HepG2 (cell line): Measurements from ENCODE around the gene CALR. TPM values are rescaled to one million over a fixed set of nuclear protein-coding genes. Genes with fewer than 3 reads are reported as not detected.
A peak's percentile ranks its signal among the peaks of the same experiment; 100 is the strongest.

Source experiments
- ATAC-seq: fragments of 200-7000 bp; cut with Tn5 transposase; 3 replicates; pipeline ENCODE4 v1.9.1; 2020; ENCODE audit warnings: mild to moderate bottlenecking, moderate library complexity
- BruUV-seq: library from RNA; stranded (reverse); fragments of 400-500 nt; replicated peaks from 2 replicates; lab custom pipeline; 2021; lab: Mats Ljungman, UMichigan
- CTCF ChIA-PET: fragments of 300-600 bp; formaldehyde crosslinking; extraction: SDS; loops from one replicate; lab custom pipeline; 2021; ENCODE audit warnings: low total read pairs, inconsistent platforms, low intra/inter-chr PET ratio; lab: Yijun Ruan, JAX
- POLR2A ChIA-PET: fragments of 350-600 bp; sonication (Branson Sonifier 250); formaldehyde crosslinking; loops from one replicate; lab custom pipeline; 2020; ENCODE audit warnings: antibody characterized with exemption, inconsistent platforms; lab: Yijun Ruan, JAX
- DNase-seq: peaks from one replicate; pipeline ENCODE4 v3.0.0-alpha.2; 2015; ENCODE audit warnings: low spot score
- FAIRE-seq: peaks from 3 replicates; lab custom pipeline; 2011; peaks lifted over from hg19 to GRCh38; lab: Jason Lieb, UNC
- H2AFZ ChIP-seq: one replicate; pipeline ENCODE4 v1.6.1; 2011; ENCODE audit warnings: low read length, inconsistent platforms
- H3K27ac ChIP-seq: fragments of 300-600 bp; 3 replicates; pipeline ENCODE4 v1.8.0; 2011; ENCODE audit warnings: mixed run types, mild to moderate bottlenecking, mixed read lengths, low read length, inconsistent platforms; ENCODE audit not compliant: insufficient read depth; ENCODE audit errors: extremely low read length
- H3K27me3 ChIP-seq, 2 experiments: fragments of 200-600 bp in 1 of 2; 2 replicates in 1 of 2; 3 replicates in 1 of 2; pipeline versions ENCODE4 v1.6.0 to v1.8.0; 2011; ENCODE audit warnings: low read length in 2 of 2, mild to moderate bottlenecking in 2 of 2, moderate library complexity in 2 of 2, inconsistent platforms in 1 of 2; ENCODE audit not compliant: insufficient read depth in 2 of 2, control insufficient read depth in 1 of 2
- H3K36me3 ChIP-seq, 2 experiments: fragments of 200-600 bp in 1 of 2; replicated peaks in 1 of 2; 2 replicates in 1 of 2; 3 replicates in 1 of 2; pipeline versions ENCODE4 v1.5.1 to v1.8.0; 2011; ENCODE audit warnings: low read length in 2 of 2, inconsistent platforms in 1 of 2; ENCODE audit not compliant: insufficient read depth in 2 of 2, control insufficient read depth in 1 of 2
- H3K4me1 ChIP-seq: 2 replicates; pipeline ENCODE4 v1.5.1; 2012; ENCODE audit warnings: low read length, inconsistent platforms; ENCODE audit not compliant: insufficient read depth
- H3K4me2 ChIP-seq: 2 replicates; pipeline ENCODE4 v1.6.0; 2011; ENCODE audit warnings: low read depth, low read length, inconsistent platforms
- H3K4me3 ChIP-seq, 3 experiments: fragments of 200-600 bp in 1 of 3; sonication (generic), shearing (Covaris generic) in 1 of 3; replicated peaks in 1 of 3; 2 replicates each; pipeline ENCODE4 v1.5.1; 2011 to 2016; ENCODE audit warnings: low read length in 3 of 3, inconsistent platforms in 2 of 3, low read depth in 2 of 3, mild to moderate bottlenecking in 2 of 3, control low read depth in 1 of 3, mixed read lengths in 1 of 3; ENCODE audit not compliant: insufficient read depth in 1 of 3
- H3K79me2 ChIP-seq: one replicate; pipeline ENCODE4 v1.6.1; 2011; ENCODE audit warnings: low read length, inconsistent platforms; ENCODE audit not compliant: insufficient read depth
- H3K9ac ChIP-seq: 2 replicates; pipeline ENCODE4 v1.6.0; 2011; ENCODE audit warnings: mild to moderate bottlenecking, low read depth, low read length, inconsistent platforms; ENCODE audit not compliant: insufficient read depth
- H3K9me3 ChIP-seq: 2 replicates; pipeline ENCODE4 v1.5.1; 2012; ENCODE audit warnings: mild to moderate bottlenecking, low read length
- H4K20me1 ChIP-seq: 2 replicates; pipeline ENCODE4 v1.6.0; 2011; ENCODE audit warnings: inconsistent platforms, mild to moderate bottlenecking, low read length, moderate library complexity; ENCODE audit not compliant: insufficient read depth
- LCORL ChIP-seq, 2 experiments: fragments of 450-650 bp in 1 of 2; sonication (generic) in 1 of 2; formaldehyde crosslinking in 1 of 2; IDR thresholded peaks; 2 replicates each; pipeline versions ENCODE4 v1.5.0 to v1.6.1; 2017 to 2020; ENCODE audit warnings: antibody characterized with exemption in 1 of 2, missing genetic modification reagents in 1 of 2
- PATZ1 ChIP-seq: sonication (generic); formaldehyde crosslinking; IDR thresholded peaks from 2 replicates; pipeline ENCODE4 v1.4.0; 2020; ENCODE audit warnings: missing genetic modification reagents
- PITX1 ChIP-seq: sonication (generic); formaldehyde crosslinking; IDR thresholded peaks from 2 replicates; pipeline ENCODE4 v1.5.1; 2020; ENCODE audit warnings: mild to moderate bottlenecking, missing genetic modification reagents
- POLR2G ChIP-seq: fragments of 200-400 bp; formaldehyde crosslinking; IDR thresholded peaks from 2 replicates; pipeline ENCODE4 v1.6.1; 2018; ENCODE audit warnings: mild to moderate bottlenecking, low read depth, low read length, moderate library complexity
- RXRB ChIP-seq: IDR thresholded peaks from 2 replicates; pipeline ENCODE4 v1.6.1; 2016; ENCODE audit warnings: borderline replicate concordance, missing genetic modification reagents, missing compliant biosample characterization
- SIX1 ChIP-seq: sonication (generic); formaldehyde crosslinking; IDR thresholded peaks from 2 replicates; pipeline ENCODE4 v1.4.0; 2020; ENCODE audit warnings: missing genetic modification reagents, borderline replicate concordance
- YEATS2 ChIP-seq: sonication (generic); formaldehyde crosslinking; IDR thresholded peaks from 2 replicates; pipeline ENCODE4 v1.4.0; 2020; ENCODE audit warnings: missing genetic modification reagents, borderline replicate concordance
- ZNF687 ChIP-seq: sonication (generic); formaldehyde crosslinking; IDR thresholded peaks from 2 replicates; pipeline ENCODE4 v1.5.1; 2020; ENCODE audit warnings: mild to moderate bottlenecking, missing genetic modification reagents, moderate library complexity
- WGBS: methylation state at CpG from one replicate; pipeline ENCODE4 v1.1.6; 2017; ENCODE audit warnings: low lambda C conversion rate; 5-methylcytosine and 5-hydroxymethylcytosine counted together
- in situ Hi-C: cut with HindIII; loops from 2 replicates; pipeline ENCODE4 v1.10.0; 2017; ENCODE audit warnings: low pct_unique_long_range_greater_than_20kb; ENCODE audit not compliant: extremely low pct_ligation_motif_present
- intact Hi-C: fragments of 100-400 bp; cut with micrococcal nuclease; formaldehyde crosslinking; loops from one replicate; pipeline ENCODE4 v1.10.0; 2022; ENCODE audit not compliant: unreplicated experiment
- polyA plus RNA-seq, 8 experiments: library from polyadenylated mRNA; depleted of rRNA in 3 of 8; stranded (reverse) in 7 of 8; unstranded in 1 of 8; fragments of >200 nt; fragmentation: Illumina TruSeq in 4 of 8; extraction: Trizol in 4 of 8; gene quantifications; 2 replicates each; pipeline versions ENCODE4 v1.2.1 to v1.2.3, GENCODE V29; 2011 to 2016; ENCODE audit warnings: low read depth in 4 of 8, missing spikeins in 1 of 8, mixed read lengths in 1 of 8; ENCODE audit not compliant: insufficient read depth in 1 of 8
- total RNA-seq, 5 experiments: library from RNA; depleted of rRNA; stranded (reverse); fragments of >200 nt; fragmentation: Illumina TruSeq; extraction: Trizol; gene quantifications; 2 replicates each; pipeline ENCODE4 v1.2.3, GENCODE V29; 2016; ENCODE audit warnings: low read depth in 1 of 5

Gene CALR
- total and polyA plus RNA-seq, 2 of the 13 experiments (the other 11 are each of a cell fraction or from before 2014, with no cell fraction given), result 898 to 934 TPM

GRCh38 chr19:12974301-12975220 lies 36.2 kb downstream of the CALR start:
- Histone ChIP-seq H3K36me3 (no peaks in the 10 kb centered on the region), H3K4me2 (peak overlapping the region; percentile 57; the same call in 1 of the 2 replicates), H3K9me3 (no peaks in the 10 kb centered on the region), H3K27me3 (no peaks in the 10 kb centered on the region)
- no TSS peak for BruUV-seq
- TF ChIP-seq PATZ1 (0 out of 2 replicates have a peak, but pooled peaks have one; percentile 35), POLR2G (no peak), SIX1 (CRISPR knock-in tag) (no peak), PITX1 (CRISPR knock-in tag) (no peak), LCORL (IDR thresholded peaks at IDR 0.05) (no peak), LCORL (CRISPR knock-in tag; IDR thresholded peaks at IDR 0.05) (0 out of 2 replicates have a peak, but pooled peaks have one; percentile 23), ZNF687 (peak; percentile 19; the same call in 1 of the 2 replicates), YEATS2 (no peak), RXRB (CRISPR knock-in tag) (0 out of 2 replicates have a peak, but pooled peaks have one; percentile 7)
- TF ChIP-seq, all 625 proteins: peak for 4
- intact Hi-C loops (no loop called here), in situ Hi-C loops (loop anchor here (5.0 to 10.0 kb wide), 2 partner anchors 118 to 290 kb away; no protein-coding TSS in a partner anchor)
- DNase-seq (peak; percentile 35), FAIRE-seq (no peak), ATAC-seq (no peak)
- Histone ChIP-seq H3K79me2 (no peaks in the 10 kb centered on the region), H3K4me3 (peak overlapping the region in 1 of 3 experiments; percentile 38; a peak in 2 of 6 replicates), H3K27ac (no peak overlapping the region), H4K20me1 (no peaks in the 10 kb centered on the region), H2AFZ (no peak overlapping the region), H3K9ac (no peak overlapping the region), H3K4me1 (peaks cover 29% of the 10 kb centered on the region)
- ChIA-PET CTCF (no interaction called here), POLR2A (interaction anchor here (0.7 to 1.0 kb wide), 3 partner anchors 9 to 96 kb away, joined by 3 read pairs; partner anchors contain the start of gene GADD45GIP1)
- 7% methylated on average over 5 of the region's 19 CpGs for WGBS
